ENCODE results near the gene ABCA7. TPM values are rescaled to one million over a fixed set of nuclear protein-coding genes. Genes with fewer than 3 reads are reported as not detected.
A peak's percentile ranks its signal among the peaks of the same experiment; 100 is the strongest.

Gene ABCA7
- total and polyA plus RNA-seq, 12 donors = 2.1 to 109 (median 18.8) TPM

GRCh38 chr19:1079566-1080111, 39.7 kb downstream of the ABCA7 start:
- H3K36me3 ChIP-seq (replicated peaks in 1 of 2) = no peaks in the 10 kb centered on the region
- peak in 1 of 7 donors; percentile 22 for DNase-seq
- no peaks in the 10 kb centered on the region for H3K9me3 ChIP-seq (replicated peaks in 1 of 3)
- no peak overlapping the region for H3K27ac ChIP-seq
- TF ChIP-seq CTCF (IDR thresholded peaks at IDR 0.05) = no peak
- TF ChIP-seq POLR2A (IDR thresholded peaks at IDR 0.05) = no peak
- intact Hi-C loops (cut with DNase I) = no loop called here
- no peak overlapping the region for H3K4me3 ChIP-seq
- H3K27me3 ChIP-seq = no peaks in the 10 kb centered on the region
- peaks cover 5 to 10% of the 10 kb centered on the region in 2 donors for H3K4me1 ChIP-seq (replicated peaks in 1 of 2)
- 80 to 92% (median 92%) methylated on average over 18 to 45 of the region's 45 CpGs for WGBS, 4 donors

GRCh38 chr19:1080360-1081161, 40.7 kb downstream of the ABCA7 start:
- DNase-seq = peak in 1 of 7 donors; percentile 32
- intact Hi-C loops (cut with DNase I) = no loop called here
- H3K27ac ChIP-seq = no peak overlapping the region
- H3K9me3 ChIP-seq (replicated peaks in 1 of 3) = no peaks in the 10 kb centered on the region
- no peaks in the 10 kb centered on the region for H3K27me3 ChIP-seq
- WGBS, 4 donors = 92 to 100% (median 92%) methylated on average over 14 to 50 of the region's 50 CpGs
- H3K4me1 ChIP-seq (replicated peaks in 1 of 2) = peaks cover 5 to 10% of the 10 kb centered on the region in 2 donors
- TF ChIP-seq CTCF (IDR thresholded peaks at IDR 0.05) (no peak), POLR2A (IDR thresholded peaks at IDR 0.05) (no peak)
- no peak overlapping the region for H3K4me3 ChIP-seq
- H3K36me3 ChIP-seq (replicated peaks in 1 of 2) = no peaks in the 10 kb centered on the region

- intact Hi-C loops (cut with DNase I) = no loop called here
- no peak for TF ChIP-seq CTCF (IDR thresholded peaks at IDR 0.05)
- peak in 1 of 7 donors; percentile 29 for DNase-seq
- no peaks in the 10 kb centered on the region for H3K27me3 ChIP-seq
- no peak overlapping the region for H3K27ac ChIP-seq
- H3K9me3 ChIP-seq (replicated peaks in 1 of 3) = no peaks in the 10 kb centered on the region
- 64 to 83% (median 75%) methylated on average over 13 to 58 of the region's 58 CpGs for WGBS, 4 donors
- H3K4me3 ChIP-seq = no peak overlapping the region
- peaks cover 5 to 10% of the 10 kb centered on the region in 2 donors for H3K4me1 ChIP-seq (replicated peaks in 1 of 2)
- no peaks in the 10 kb centered on the region for H3K36me3 ChIP-seq (replicated peaks in 1 of 2)
Observed at GRCh38 chr19:1081301-1082164, 41.6 kb downstream of the ABCA7 start.

All from adrenal gland (tissue), 12 donors.